PFSK-1 (cell line): Measurements from ENCODE around the gene DRD5.

Experiments used
- FOXP2 ChIP-seq: optimal IDR thresholded peaks from 2 replicates; pipeline ENCODE3; 2011; ENCODE audit warnings: borderline replicate concordance, control low read depth, inconsistent platforms; ENCODE audit not compliant: insufficient read depth; ENCODE audit errors: extremely low read length, extremely low read depth
- POLR2AphosphoS5 ChIP-seq: IDR thresholded peaks from 2 replicates; pipeline ENCODE4 v1.6.1; 2012; ENCODE audit warnings: low read depth, mild to moderate bottlenecking, control low read depth, low read length, moderate library complexity
- SIN3A ChIP-seq: IDR thresholded peaks from 2 replicates; pipeline ENCODE4 v1.6.1; 2012; ENCODE audit warnings: mild to moderate bottlenecking, low read length, moderate library complexity, borderline replicate concordance; ENCODE audit not compliant: insufficient read depth
- TAF1 ChIP-seq: IDR thresholded peaks from 2 replicates; pipeline ENCODE4 v1.6.1; 2012; ENCODE audit warnings: low read length, control low read depth, borderline replicate concordance; ENCODE audit not compliant: insufficient read depth
- TF ChIP-seq, protein P1 (sequence below), 2 experiments: IDR thresholded peaks; 2 replicates each; pipeline versions ENCODE4 v1.6.1 to v1.8.0; 2011 to 2012; ENCODE audit warnings: low read depth in 2 of 2, low read length in 2 of 2, control low read depth in 1 of 2, inconsistent platforms in 1 of 2, mild to moderate bottlenecking in 1 of 2, moderate library complexity in 1 of 2; ENCODE audit not compliant: insufficient read depth in 1 of 2

DNA sequence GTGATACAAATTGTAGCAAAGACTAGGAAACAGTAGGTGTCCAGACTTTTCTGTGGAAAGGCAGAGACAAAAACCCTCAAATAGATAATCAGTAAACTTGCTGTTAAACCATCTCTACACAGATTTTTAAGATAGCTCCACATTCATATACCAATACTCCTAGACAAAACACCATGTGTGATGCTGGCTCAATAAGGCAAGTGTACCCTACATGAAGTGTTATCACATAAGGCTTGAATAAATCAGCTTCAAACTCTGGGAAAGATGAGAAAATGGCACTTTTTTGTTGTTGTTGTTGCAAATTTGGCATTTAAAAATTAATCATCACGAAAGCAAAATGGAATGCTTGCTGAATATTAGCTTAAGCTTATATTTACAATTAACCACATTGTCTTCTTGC lies 45.1 kb downstream of the DRD5 start:
- TF ChIP-seq SIN3A (no peak), POLR2AphosphoS5 (no peak), TAF1 (no peak), FOXP2 (no peak)
- TF ChIP-seq, protein P1, sequence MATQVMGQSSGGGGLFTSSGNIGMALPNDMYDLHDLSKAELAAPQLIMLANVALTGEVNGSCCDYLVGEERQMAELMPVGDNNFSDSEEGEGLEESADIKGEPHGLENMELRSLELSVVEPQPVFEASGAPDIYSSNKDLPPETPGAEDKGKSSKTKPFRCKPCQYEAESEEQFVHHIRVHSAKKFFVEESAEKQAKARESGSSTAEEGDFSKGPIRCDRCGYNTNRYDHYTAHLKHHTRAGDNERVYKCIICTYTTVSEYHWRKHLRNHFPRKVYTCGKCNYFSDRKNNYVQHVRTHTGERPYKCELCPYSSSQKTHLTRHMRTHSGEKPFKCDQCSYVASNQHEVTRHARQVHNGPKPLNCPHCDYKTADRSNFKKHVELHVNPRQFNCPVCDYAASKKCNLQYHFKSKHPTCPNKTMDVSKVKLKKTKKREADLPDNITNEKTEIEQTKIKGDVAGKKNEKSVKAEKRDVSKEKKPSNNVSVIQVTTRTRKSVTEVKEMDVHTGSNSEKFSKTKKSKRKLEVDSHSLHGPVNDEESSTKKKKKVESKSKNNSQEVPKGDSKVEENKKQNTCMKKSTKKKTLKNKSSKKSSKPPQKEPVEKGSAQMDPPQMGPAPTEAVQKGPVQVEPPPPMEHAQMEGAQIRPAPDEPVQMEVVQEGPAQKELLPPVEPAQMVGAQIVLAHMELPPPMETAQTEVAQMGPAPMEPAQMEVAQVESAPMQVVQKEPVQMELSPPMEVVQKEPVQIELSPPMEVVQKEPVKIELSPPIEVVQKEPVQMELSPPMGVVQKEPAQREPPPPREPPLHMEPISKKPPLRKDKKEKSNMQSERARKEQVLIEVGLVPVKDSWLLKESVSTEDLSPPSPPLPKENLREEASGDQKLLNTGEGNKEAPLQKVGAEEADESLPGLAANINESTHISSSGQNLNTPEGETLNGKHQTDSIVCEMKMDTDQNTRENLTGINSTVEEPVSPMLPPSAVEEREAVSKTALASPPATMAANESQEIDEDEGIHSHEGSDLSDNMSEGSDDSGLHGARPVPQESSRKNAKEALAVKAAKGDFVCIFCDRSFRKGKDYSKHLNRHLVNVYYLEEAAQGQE (IDR thresholded peaks at IDR 0.05; ENCODE audit: insufficient read depth in 1 of 2, low read depth in 2 of 2, low read length in 2 of 2), result no peak
